T47D (cell line): ENCODE data around the gene HNRNPA1.
"Not testable (repeated sequence)": the region's sequence is repeated elsewhere in the genome, so short reads cannot be mapped to it uniquely, and the experiment has no call there.

Experiments used
- DNase-seq, 2 experiments: peaks; one replicate each; pipeline versions ENCODE4 v3.0.0 to v3.0.0-alpha.2; 2011 to 2012; ENCODE audit warnings: low read depth in 1 of 2, low spot score in 1 of 2
- JUND ChIP-seq: IDR thresholded peaks from 2 replicates; pipeline ENCODE4 v1.6.1; 2012; ENCODE audit warnings: low read depth
- in situ Hi-C: cut with HindIII; loops from 2 replicates; pipeline ENCODE4 v1.10.0; 2016; ENCODE audit warnings: low sequenced_read_pairs, low pct_unique_long_range_greater_than_20kb

Gene HNRNPA1

GRCh38 chr12:54280468-54281260 is at the start of gene HNRNPA1:
HNRNPA1 (plus strand) TSS chr12:54280726; CDS start chr12:54280808, 82 bp downstream.
- in situ Hi-C loops, result no loop called here
- peak; percentile 96 to 100 for DNase-seq
- no peak for TF ChIP-seq JUND

DNA sequence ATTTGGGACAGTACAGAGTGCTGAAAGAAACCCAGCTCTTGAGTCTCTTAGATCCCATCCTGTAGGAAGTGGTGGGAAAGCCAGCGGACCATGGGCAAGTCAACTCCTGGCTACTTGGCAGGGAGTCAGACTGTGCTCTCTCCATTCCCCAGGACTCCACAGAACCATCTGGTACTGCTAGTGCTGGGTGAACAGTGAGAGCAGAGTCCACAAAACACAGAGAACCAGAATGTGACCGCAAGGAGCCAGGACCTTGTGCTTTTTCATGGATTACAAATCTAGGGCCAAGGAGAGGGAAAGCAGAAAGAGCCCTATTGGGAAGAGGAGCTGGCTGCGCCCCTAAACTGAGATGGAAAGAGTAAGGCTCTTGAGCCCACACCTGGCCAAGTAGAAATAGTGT is 49.3 kb upstream of the HNRNPA1 start:
- in situ Hi-C loops, DNase-seq: not testable (repeated sequence)

DNA sequence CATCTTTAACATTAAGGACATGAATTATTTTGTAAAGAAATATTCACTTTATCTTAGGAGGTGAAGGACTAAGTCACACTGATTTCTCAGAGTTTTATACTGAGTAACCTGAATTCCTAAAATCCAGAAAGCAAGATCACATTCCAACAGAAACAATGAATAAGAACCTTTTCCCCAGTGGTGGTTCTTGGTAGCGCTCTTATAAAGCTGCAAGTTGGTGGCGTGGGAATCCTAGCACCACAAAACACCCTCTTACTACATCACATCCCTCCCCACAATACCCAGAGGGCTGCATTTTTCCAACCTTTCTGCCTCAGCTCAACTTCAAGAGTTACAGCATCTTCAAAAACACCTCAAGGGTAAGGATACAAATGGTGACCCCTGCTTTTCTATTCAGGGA is 47.7 kb upstream of the HNRNPA1 start:
- in situ Hi-C loops, result no loop called here
- no peak for DNase-seq
- TF ChIP-seq JUND, result no peak

- no peak for TF ChIP-seq JUND
- no peak for DNase-seq
- in situ Hi-C loops, result no loop called here
These were observed 42.0 kb upstream of the HNRNPA1 start for GRCh38 chr12:54238531-54238930.

- DNase-seq, result no peak
- in situ Hi-C loops, result no loop called here
- no peak for TF ChIP-seq JUND
These were observed 40.9 kb upstream of the HNRNPA1 start for GRCh38 chr12:54239620-54240019.

- in situ Hi-C loops, result no loop called here
- no peak for TF ChIP-seq JUND
These were observed 40.4 kb upstream of the HNRNPA1 start for GRCh38 chr12:54240129-54240528.

DNA sequence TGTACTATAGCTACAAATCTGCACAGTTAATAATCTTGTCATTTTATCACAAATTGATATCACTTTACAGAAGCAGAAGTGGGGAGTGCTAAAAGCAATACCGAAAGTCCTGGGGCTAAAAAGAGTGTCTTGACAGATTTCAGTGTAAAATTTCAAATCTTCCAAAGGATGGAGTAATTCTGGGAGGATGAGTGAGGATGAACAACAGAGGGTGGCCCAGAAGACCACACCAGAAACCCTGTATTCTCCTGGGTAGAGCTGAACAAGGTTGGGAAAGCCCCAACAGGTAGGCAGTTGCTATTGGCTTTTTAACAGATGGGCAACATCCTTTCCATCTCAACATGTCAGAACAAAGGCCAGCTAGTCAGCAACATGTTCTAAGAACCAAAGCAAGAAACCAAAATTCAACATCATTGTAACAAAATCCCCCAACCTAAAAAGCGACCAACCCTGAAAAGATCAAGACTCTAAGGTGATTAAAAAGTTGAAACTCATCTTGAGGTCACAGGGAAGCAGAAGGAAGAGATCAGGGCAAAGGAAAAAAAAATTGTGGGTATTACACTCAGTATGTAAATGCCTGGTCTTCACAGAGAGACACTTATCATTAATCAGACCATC is 39.4 kb upstream of the HNRNPA1 start:
- no peak for DNase-seq
- in situ Hi-C loops, result no loop called here
- TF ChIP-seq JUND, result no peak

More at GRCh38 chr12:54240129-54240528, 40.4 kb upstream of the HNRNPA1 start:
- no peak for DNase-seq

- no peak for DNase-seq
- no peak for TF ChIP-seq JUND
- in situ Hi-C loops, result no loop called here
These were observed 34.4 kb upstream of the HNRNPA1 start for GRCh38 chr12:54246011-54246641.

DNA sequence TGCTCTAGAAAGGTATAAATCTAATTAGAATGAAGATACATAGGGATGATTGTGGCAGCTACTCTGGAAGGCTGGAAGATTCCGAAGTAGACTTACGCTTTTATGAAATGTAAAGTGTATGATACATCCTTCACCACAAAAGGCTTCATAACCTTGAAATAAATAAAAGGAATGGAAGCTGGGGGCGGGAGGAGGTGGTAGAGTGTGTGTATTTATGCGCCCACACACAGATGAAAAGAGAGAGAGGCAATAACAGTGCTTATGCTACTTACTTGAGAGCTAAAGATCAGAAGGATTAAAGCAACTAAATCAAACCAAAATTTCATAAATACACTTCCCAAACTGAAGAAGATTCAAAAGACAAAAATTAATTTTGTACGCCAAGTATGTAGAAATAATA is 31.0 kb upstream of the HNRNPA1 start:
- no peak for DNase-seq
- in situ Hi-C loops, result no loop called here
- TF ChIP-seq JUND, result no peak

- no peak for TF ChIP-seq JUND
- DNase-seq, result peak; percentile 50 to 60
- in situ Hi-C loops, result no loop called here
These were observed 28.8 kb upstream of the HNRNPA1 start for GRCh38 chr12:54251667-54252284.

- no peak for DNase-seq
- in situ Hi-C loops, result no loop called here
- TF ChIP-seq JUND, result no peak
These were observed 27.3 kb upstream of the HNRNPA1 start for GRCh38 chr12:54253240-54253639.

- TF ChIP-seq JUND, result no peak
- DNase-seq, result no peak
- in situ Hi-C loops, result no loop called here
These were observed 23.2 kb upstream of the HNRNPA1 start for GRCh38 chr12:54257332-54257731.
